Right hindlimb (tissue), 1 donor: ENCODE measurements around the gene TP53I11.

Source experiments
- DNase-seq: peaks from one replicate; pipeline ENCODE4 v3.0.0-alpha.2; 2018

The TP53I11 gene, protein sequence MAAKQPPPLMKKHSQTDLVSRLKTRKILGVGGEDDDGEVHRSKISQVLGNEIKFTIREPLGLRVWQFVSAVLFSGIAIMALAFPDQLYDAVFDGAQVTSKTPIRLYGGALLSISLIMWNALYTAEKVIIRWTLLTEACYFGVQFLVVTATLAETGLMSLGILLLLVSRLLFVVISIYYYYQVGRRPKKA

DNA sequence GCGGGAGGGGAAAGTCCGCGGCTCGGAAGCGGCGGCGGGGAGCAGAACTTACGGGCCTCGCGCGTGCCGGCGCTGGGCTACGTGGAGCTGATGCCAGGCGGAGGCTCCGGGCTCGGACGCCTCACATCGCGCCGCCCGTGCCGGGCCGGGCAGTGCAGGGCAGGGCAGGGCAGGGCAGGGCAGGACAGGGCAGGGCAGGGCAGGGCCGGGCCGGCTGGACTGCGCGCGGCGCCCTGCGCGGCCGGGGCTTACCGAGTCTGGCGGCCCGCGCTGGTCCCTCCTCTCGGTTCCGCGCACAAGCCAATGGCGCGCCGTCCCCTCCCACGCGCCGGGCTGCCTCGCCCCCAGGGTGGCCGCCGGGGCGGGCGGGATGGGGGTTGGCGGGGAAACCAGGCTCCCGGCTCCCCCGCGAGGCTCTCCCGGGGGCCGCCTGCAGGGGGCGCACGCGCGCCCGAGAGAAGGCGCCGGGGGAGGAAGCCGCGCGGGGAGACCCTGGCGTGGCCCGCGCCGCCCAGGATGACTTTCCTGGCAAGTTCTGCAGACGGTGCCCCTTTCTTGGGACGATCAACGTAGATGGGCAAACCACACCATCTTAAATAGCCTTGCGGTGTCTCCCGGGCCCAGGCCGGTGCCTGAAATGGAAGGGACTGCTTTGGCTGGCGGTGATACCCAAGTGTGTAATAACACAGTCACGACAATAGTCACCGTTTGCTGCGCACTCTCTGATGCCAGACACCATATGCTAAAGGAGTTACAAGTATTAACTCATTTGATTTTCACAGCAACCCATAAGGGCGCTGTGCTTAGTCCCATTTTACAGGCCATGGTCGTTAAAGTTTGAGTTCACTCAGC, at the start of gene TP53I11:
TSS of gene TP53I11 (minus strand) at position 259 of the 852 bp plus-strand sequence. CDS start 12,548 bp downstream, outside the sequence.
- DNase-seq, result peak; percentile 88

DNA sequence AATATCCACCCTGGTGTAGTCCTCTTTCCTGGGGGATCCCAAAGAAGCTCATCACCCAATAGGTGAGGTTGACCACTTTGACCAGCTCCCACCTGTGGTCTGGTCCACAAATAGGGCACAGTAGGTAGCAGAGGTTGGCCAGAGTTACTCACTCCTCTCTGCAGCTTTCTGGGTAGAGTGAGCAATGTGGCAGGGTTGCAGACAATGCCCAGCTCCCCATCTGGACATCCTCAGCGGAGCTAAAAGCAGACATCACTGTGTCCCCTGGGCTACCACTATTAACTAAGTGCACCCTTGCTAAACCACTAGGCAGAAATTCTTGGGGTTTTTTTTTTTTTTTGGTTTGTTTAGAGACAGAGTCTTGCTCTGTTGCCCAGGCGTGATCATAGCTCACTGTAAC, 48.4 kb upstream of the TP53I11 start:
- no peak for DNase-seq

DNA sequence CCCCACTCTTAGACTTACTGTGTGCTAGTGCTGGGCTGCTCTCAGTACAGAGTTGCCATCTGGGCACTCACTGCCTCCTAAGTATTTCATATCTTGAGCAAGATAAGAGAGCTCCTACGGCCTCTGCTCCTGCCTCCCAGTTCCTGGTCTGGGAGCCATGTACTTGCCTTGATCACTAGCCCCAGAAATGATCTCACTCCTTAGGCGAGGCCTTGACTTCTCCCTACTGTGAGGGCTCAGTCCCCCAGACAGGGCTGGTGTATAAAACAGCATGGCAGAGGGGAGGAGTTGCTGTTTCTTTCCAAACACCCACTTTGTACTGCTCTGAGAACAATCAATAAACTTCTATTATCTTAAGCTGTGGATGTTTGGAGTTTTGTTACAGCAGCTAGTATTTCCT, 47.4 kb upstream of the TP53I11 start:
- no peak for DNase-seq

DNA sequence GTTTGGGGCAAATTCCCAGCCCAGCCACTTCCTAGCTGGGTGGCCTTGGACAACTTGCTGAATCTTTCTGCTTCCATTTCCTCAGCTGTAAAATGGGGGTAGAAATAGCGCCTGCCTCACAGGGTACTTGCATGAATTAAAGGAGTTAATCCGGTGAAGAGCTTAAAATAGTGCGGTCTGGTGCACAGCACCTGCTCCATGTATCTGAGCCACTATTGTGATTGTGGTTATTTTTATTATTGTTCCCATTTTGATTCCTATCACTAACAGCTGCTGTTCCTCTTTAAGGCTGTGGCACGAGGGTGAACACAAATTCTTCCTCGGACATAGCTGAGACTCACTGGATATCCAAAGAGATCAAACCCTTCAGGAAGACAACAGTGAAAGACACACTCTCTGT, 46.9 kb upstream of the TP53I11 start:
- no peak for DNase-seq

DNA sequence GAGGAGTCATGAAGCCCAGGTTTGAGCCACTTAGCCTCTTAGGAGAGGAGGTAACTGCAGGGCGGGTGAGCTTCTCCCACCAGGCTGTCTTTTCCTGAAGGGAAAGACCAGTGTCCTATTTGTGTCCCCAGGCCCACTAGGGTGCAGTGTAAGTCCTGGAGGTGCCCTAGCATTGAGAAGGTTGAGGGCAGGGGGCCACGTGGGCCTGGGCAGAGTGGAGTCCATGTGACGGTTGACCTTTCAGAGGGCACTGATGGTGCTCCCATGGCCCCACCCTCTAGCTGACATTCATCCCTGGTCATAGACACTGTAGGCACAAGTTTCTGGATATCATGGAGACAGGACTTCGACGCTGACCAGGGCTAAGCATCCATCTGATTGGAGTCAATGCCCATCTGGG, 44.1 kb upstream of the TP53I11 start:
- DNase-seq, result no peak

DNA sequence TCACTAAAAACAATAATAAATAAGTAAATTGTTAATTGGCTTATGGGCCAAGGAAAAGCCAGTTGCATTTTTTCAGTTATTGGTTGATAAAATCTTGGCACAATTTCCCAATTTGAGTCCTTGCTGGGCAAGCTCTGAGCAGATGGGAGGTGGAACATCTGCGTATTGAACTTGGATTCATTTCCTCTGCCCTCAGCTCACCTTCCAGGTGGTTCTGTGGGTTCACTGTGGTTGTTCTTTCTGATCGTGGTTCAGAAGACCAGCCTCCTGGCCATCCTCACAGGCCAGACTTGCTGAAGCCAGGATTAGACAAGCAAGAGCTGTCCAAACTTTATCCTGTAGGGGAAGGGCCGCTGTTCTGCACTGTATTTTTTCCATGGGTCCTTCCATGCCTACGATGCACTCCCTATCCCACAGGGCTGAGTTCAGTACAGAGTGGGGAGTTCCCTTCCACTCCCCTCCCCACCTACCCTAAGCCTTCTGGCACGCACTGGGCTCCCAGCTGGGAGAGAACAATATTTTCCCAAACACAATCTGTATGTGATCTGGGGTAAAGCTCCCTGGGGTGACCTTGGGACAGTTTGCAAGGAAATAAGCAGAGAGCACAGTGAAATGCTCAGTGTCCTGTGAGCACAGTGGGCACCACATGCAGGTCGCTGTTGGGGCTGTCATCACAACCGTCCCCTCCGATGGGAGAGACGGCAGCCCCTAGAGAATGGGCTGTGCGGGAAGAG, 43.5 kb upstream of the TP53I11 start:
- no peak for DNase-seq

DNA sequence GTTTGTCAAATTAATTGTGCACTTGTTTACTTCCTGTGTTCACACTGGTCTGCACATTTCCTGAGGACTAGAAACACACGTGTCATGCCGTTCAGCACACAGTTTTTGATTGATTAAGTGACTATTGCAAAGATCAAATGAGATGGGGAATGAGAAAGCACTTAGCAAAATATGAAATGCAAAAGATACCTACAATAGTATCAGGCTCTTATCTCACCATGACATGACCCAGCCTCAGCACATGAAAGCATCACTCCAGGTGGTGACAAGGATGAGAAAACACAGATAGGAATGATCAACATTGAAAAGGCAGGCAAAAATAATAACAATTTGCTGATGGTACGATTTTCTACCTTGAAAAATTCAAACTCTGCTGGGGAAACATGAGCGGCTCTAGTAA, 42.1 kb upstream of the TP53I11 start:
- DNase-seq, result no peak

DNA sequence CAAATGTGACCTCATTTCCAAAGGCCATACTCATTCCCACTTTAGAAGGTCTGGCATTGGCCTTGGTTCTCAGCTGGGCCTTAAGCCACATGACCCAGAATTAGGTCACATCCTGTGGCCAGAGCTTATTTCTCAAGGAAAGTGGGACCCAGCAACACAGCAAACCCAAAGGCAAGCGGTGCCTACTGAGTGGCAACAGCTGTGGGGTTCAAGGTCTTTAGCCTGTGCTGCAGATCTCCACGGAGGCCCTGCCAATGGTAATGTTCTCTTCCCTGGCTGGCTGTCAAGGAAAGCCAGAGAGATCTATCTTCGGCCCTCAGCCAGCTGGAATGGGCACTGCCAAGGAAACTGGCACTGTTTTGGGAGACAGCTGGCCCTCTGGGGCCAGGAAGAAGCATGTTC, 41.5 kb upstream of the TP53I11 start:
- no peak for DNase-seq

DNA sequence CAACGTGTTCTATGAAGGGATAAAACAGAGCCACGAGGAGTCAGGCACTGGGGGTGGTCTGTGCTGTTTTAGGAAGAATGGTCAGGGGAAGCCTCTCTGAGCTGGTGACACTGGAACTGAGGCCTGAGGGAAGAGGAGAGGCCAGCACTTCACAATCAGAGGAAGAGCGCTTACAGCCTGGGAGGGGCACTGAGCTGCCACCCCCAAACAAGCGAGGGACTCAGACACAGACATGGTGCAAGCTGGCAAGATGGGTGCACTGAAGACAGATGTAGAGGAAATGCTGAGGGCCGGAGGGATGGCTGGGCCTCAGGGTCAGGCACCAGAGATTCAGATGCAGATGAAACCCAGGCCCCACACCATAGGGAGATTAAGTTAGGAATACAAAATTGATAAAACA, 40.0 kb upstream of the TP53I11 start:
- DNase-seq, result no peak

DNA sequence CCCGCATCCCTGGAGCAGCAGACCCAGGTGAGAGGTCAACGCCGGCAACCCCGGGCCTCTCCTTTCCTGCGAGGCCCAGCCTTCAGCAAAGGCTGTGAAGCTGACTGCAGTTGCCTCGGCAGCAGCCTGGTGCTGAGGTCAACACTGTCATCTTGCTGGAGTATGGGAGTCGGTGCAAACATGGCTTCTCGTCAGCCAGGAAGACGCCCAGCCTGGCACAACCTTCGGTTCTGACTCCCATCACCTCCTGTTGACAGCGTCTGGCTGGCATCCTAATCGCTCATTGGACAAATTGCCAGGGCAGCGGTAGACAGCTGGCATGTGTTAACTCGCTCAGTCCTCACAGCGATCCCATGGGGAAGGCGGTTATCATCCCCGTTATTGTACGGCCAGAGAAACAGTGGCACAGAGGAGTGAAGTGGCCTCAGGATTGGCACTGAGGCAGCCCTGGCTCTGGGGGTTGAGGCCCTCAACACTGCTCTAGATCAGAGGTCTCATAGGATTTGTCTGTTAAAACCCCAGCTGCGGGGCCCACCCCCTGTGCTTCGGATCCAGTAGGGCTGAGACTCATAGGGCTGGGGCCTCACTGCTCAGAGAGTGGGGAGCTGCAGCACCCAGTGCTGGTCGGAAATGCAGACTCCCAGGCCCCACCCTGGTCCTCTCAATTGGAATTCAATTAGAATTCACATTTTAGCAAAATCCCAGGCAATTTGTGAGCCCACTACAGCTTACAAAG, 39.3 kb upstream of the TP53I11 start:
- peak; percentile 53 for DNase-seq

DNA sequence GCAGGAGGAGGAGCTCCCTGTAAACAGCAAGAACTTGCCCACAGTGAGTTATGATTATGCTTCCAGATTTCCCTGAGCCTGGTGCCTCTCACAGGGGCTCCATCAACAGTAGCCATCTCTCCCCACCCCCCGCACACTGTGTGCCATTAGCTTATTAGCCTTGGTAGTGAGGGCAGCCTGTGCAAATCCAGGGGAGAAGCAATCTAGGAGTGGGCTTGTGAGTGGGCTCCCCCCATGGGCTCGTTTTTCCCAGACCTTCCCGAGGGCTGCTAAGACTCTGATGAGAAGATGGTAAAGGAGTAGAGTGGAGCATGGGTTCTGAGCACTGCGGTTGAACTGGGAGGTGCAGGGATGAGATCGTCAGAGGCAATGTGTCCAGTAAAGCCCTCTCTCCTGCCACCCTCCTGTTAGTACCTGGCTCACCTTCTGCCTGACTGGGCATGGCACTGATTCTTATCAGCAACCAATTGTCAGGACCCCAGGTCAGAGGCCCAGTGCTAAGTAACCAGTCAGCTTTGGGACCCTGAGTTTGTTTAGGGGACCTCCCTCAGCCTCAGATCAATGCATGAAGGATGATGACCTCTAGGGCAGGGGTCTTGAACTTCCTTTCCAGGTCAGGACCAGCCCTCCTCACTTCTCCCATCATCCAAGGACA, 38.4 kb upstream of the TP53I11 start:
- DNase-seq, result no peak

DNA sequence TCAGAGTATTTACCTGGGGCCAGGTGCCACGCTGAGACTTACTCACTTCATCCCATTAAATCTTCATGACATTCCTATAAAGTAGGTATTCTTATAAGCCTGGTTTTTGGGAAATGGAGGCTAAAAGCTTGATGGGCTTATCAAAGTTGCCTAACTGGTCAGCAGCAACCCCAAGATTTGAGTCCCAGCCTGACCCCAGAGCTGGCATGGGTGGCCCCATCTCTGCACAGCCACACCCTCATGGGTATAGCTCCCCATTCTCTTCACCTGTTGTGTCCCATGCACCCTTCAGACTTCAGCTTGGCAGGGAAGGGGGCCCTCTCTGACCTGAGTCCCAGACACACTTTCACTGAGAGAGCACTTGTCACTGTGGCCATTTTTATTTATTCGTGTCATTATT, 37.4 kb upstream of the TP53I11 start:
- DNase-seq, result no peak

DNA sequence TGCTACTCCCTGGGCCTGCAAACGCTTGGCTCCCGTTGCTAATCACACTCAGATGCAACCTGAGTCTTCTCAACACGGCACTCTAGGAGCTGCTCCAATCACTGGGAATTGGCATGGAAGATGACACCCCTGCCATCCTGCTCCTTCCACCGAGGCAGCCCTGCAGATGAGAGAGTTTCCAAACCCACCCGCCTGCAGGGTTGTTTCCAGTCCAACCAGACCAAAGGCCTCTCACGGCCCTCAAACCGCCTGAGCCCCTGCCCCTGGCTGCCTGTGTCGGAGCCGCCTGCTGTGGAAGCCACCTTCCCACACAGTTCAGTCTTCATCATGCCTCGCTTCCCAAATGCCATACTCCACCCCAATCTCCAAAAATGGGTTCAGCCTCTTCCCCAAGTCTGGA, 36.8 kb upstream of the TP53I11 start:
- no peak for DNase-seq

DNA sequence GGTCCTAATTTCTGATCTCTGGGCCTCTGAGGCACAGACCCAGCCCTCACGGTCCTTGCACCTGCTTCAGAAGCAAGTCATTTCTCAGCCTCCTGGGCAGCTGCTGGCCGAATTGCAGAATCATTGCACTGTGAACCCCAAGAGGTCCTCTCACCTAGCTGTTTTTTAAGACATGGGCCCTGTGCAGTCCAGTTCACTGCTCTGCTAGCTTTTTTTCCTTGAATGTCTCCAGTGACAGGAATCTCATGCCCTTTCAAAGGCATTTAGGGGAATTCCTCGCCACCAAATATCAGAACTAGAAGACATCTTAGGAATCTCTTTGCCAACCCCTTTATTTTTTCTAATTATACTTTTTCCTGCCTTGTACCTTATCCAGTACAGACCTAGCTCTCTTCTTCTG, 35.6 kb upstream of the TP53I11 start:
- no peak for DNase-seq

DNA sequence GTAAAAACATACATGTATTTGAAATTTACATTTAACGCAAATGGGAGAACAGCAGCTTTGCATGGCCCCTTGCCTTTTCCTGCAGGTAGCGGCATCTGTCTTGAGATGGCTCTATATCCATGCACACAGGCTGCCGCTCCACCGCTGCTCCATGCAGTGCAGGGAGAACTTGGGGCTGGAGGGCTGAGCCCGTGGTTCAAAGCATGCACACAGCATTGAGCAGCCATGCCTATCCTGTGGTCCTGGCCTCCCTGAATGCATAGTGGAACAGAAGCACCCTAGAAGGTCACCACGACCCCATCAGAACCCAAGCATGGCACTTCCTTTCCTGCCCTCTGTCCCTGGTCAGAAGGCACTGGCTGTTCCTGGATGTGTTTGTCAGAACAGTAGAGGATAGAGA, 35.0 kb upstream of the TP53I11 start:
- no peak for DNase-seq

DNA sequence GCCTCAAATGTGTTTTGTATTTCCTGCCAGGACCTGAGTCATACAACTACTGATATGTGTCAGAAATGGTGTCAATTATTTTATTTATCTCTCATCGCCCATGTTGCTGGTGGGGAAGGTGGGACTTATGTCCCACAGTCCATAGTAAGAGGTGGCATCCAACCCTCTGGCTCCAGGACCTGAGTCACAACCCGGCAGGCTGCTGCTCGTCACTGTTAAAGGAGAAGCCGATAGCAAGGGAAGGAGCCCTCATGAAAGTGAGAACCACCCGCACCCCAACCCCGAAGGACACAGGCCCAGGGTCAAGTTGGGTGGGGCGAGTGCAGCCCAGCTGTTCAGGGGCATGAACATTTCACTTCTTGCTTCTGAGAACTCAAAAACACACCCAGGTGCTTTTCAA, 33.1 kb upstream of the TP53I11 start:
- no peak for DNase-seq

DNA sequence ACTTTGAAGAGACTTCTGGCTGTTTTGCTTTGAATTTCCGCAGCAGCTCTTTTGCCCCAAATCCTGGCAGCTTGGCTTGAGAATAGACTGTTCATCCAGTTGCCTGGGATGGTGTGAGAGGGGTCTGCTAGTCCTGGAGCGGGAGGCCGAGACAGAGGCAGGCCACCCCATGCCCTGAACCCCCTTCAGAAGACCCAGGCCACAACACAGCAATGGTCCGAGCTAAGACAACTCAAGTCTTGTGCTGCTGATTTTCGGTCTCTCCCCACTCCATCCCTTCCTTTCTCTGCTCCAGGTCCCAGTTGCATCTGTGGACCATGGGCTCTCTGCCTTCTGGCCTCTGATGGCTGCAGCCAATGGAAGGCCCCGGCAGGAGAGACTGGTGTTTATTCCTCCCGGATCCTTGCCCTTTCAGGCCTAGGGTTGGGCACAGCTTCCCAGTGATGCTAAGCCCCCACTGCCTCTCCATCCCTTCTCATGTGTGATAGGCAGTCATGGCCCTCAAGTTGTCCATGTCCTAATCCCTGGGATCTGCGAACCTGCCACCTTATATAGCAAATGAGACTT, 31.9 kb upstream of the TP53I11 start:
- DNase-seq, result no peak

DNA sequence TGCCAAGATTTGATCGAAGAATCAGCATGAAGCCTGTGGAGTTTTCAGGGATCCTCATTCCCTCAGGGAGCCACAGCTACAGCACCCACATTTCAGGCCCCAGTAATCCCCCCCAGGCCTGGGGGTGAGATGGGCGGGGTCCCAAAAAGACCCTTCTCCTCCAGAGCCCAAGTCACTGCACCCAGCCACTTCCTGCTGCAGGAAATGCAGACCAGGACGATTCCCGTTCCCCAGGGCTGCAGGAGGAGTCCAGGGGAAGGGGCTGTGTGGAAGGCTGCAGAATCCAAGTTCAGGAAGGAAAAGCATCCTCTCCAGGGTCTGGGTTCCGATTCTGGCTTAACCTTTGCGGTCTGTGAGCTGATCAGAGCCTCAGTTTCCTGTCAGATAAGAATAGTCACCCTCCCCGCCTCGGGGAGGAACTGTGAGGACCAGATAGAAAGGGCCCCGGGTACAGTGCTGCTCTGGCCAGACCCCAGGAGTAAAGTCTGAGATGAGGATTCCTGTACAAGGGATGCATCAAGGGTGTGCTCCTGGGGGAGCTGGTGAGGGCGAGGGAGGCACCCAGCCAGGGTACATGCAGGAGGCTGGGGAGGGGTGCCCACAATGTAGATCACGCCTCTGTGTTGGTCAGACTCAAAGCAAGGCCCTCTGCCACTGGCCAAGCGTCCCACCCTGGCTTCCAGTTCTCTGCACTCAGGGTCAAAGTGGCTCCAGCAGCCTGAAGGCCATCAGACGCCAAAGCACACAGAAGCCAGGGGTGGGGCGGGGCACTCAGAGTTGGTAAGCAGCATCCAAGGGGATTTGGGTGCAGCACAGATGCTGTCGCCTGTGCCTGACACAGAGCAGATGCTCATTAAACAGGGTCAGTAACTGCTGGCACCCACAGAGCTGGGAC, 30.1 kb upstream of the TP53I11 start:
- DNase-seq, result no peak

DNA sequence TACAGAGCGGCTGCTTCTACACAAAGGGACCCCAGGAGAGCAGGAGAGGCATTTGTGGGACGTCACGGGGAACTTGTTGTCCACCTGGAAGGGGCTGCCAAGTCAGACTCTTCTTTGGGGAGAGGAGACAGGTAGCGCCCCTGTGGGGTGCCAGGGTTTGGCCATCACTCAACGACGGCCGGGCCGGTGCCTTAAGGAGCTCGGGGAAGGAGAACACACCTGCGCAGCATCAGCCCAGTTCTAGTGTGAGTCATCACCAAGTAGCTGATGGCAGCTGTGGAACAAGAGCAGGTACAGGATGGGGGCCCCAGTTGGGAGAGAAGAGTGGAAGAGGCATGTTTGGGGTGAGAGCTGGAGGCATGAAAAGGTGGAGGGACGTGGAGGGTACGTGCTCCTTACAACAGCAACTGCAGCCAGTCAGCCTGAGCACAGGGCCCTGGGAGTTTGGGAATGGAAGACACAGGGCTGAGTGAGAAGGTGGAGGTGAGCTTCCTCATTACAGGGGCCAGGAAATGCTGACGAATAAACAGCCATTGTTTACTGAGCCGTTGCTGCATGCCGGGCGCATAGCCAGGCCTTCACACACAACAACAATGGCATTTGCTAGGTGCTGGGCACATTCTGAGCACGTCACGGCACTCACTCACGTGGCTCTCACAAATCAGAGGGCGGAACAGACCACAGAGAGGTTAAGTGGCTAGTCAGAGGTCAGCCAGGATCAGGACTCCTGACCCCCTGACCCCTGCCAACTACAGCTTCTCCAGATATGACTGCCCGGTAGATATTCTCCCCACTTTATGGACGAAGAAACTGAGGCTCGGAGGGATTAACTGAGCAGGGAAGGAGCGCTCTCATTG, 29.1 kb upstream of the TP53I11 start:
- no peak for DNase-seq

DNA sequence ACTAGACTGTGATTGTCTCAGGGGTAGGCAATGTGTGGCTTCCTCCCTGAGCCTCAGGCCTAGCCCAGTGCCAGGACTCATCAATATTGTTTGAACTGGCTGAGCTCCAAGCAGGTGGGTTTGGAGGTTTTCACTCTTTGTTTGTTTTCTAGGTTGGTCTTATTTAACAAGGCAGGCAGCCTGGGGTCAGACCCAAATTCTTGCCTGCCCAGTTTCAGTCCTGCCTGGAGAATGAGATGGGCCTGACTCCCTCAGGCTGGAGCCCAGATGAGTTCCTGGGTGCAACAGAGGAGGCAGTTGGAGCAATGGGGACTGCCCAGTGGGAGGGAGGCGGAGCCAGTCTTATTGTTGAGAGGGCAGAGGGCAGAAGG, 28.3 kb upstream of the TP53I11 start:
- DNase-seq, result no peak
